HG03175 (cell line): Measurements from ENCODE around the gene HSPBAP1.
A peak's percentile ranks its signal among the peaks of the same experiment; 100 is the strongest.
"Not testable (repeated sequence)": the region's sequence is repeated elsewhere in the genome, so short reads cannot be mapped to it uniquely, and the experiment has no call there.

Source experiments
- ATAC-seq: cut with Tn5 transposase; IDR thresholded peaks from one replicate; pipeline ENCODE4 v1.9.1; 2021; ENCODE audit warnings: mild to moderate bottlenecking, moderate library complexity; ENCODE audit not compliant: unreplicated experiment

The HSPBAP1 gene

GRCh38 chr3:122743581-122744120, 50.0 kb downstream of the HSPBAP1 start:
- ATAC-seq = no peak

GRCh38 chr3:122742234-122742633, 51.4 kb downstream of the HSPBAP1 start:
- ATAC-seq = no peak

- ATAC-seq = no peak
Measured at GRCh38 chr3:122739172-122739571, 54.5 kb downstream of the HSPBAP1 start.

GRCh38 chr3:122732682-122733525, 60.7 kb downstream of the HSPBAP1 start:
- ATAC-seq = not testable (repeated sequence)

GRCh38 chr3:122730240-122730639, 63.4 kb downstream of the HSPBAP1 start:
- ATAC-seq = no peak

GRCh38 chr3:122728756-122729514, 64.7 kb downstream of the HSPBAP1 start:
- ATAC-seq = no peak

- ATAC-seq = no peak
Measured at GRCh38 chr3:122728186-122728585, 65.4 kb downstream of the HSPBAP1 start.

GRCh38 chr3:122727766-122728165, 65.9 kb downstream of the HSPBAP1 start:
- ATAC-seq = no peak

GRCh38 chr3:122727294-122727693, 66.3 kb downstream of the HSPBAP1 start:
- ATAC-seq = no peak

- ATAC-seq = no peak
Measured at GRCh38 chr3:122725106-122725505, 68.5 kb downstream of the HSPBAP1 start.

- ATAC-seq = no peak
Measured at GRCh38 chr3:122719273-122719921, 74.2 kb downstream of the HSPBAP1 start.

- no peak for ATAC-seq
Measured at GRCh38 chr3:122716667-122717066, 77.0 kb downstream of the HSPBAP1 start.

- ATAC-seq = no peak
Measured at GRCh38 chr3:122714273-122714672, 79.4 kb downstream of the HSPBAP1 start.

GRCh38 chr3:122710616-122711251, 82.9 kb downstream of the HSPBAP1 start:
- not testable (repeated sequence) for ATAC-seq

GRCh38 chr3:122705379-122705778, 88.3 kb downstream of the HSPBAP1 start:
- ATAC-seq = no peak

GRCh38 chr3:122700193-122700592, 93.4 kb downstream of the HSPBAP1 start:
- ATAC-seq = no peak

- ATAC-seq = peak; percentile 60
Measured at GRCh38 chr3:122697952-122698620, 95.5 kb downstream of the HSPBAP1 start.

GRCh38 chr3:122695927-122696561, 97.6 kb downstream of the HSPBAP1 start:
- ATAC-seq = no peak

- ATAC-seq = no peak
Measured at GRCh38 chr3:122694966-122695365, 98.7 kb downstream of the HSPBAP1 start.

GRCh38 chr3:122692674-122693073, 101.0 kb downstream of the HSPBAP1 start:
- no peak for ATAC-seq
